Measurements from ENCODE around the gene AVPR2. TPM values are rescaled to one million over a fixed set of nuclear protein-coding genes. Genes with fewer than 3 reads are reported as not detected.

AVPR2 gene
- total RNA-seq (2022; extraction: Qiagen RNA extraction), result 0.05 TPM in 1 of 5 replicates, not detected in the others

DNA sequence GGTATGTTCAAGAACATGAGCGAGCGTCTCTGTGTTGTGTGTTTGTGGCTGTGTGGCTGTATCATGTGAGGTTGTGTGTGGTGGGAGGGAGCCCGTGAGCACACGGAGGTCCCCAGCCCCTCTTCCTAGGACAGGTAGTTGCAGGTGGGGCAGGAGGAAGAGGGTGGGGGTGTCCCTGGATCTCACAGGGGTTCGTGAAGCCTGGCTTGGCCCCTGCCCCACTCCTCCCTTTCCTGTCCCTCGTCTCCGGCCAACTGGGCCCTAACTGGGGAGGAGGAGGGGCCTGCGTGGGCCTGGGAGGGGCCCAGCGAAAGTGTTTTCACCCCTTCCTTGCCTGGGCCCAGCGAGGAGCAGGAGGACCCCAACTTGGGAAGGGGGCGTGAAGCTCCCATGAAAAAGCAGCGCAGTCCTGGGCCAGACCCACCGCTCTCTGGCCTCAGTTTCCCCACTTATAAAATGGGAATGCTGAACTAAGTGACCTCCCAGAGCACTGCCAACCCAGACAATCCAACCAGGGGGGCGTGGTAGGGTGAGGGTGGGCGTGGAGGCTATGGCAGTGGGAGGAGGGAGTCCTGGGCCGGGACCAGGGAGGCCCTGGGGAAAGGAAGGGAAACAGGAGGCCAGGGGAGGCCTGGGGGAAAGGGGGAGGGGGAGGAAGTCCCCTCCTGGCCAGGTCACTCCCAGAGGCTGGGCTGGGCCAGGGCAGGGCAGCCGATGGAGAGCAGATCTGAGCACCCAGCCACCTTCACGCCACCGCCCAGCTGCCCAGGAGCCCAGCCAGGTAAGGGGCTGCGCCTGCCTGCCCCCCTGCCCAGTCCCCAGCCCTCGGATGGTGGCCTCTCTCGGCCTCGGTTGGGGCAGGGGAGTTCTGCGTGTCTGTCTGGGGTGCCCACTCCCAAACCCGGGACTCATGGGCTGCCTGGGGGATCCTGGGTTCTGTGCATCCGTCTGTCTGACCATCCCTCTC lies at the start of gene AVPR2:
TSS of gene AVPR2 (plus strand) at position 683 of the 967 bp plus-strand sequence. CDS start 473 bp downstream, outside the sequence.

DNA sequence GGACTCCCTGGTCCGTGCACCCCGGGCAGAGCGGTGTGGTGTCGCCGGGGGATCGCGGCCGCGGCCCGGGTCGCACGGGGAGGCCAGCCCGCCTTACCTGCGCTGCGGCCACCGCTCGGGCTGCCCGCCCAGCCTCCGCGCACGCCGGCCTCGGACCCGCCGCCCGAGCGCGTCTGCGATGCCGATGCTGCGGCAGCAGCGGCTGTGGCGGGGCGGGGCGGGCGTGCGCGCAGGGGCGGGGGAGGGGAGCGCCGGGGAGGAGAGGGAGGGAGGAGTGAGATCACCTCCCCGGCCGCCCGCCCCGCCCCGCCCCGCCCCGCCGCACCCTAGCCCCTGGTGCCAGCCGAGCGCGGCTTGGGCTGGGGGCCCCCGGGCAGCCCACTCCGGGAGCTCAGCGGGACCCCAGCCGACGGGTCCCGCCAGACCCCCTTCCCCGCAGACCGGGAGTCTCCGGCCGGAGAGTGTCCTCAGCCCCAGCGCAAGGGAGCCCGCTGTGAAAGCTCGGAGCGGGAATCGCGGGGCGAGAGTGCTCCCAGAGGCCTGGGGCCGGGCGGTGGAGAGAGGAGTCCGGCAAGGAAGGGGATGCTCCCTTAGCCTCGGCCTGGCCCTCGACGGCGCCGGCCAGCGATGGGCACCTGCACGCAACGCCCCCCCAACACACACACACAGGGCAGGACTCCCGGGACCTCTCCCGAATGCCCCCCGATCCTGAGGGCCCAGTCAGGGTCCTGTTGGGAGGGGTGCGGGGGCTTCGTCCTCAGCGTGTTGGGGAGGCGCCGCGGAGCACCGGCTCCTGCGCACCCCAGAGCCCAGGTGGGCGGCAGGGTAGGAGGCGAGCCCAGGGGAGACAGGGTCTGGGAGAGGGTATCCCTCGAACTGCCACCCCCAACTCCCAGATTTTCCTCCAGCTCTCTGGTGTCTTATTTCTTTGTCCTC lies 18.2 kb upstream of the AVPR2 start, which contains the start of gene L1CAM:
TSS of gene L1CAM (minus strand) at position 206 of the 936 bp plus-strand sequence. CDS start 10,337 bp downstream, outside the sequence.

DNA sequence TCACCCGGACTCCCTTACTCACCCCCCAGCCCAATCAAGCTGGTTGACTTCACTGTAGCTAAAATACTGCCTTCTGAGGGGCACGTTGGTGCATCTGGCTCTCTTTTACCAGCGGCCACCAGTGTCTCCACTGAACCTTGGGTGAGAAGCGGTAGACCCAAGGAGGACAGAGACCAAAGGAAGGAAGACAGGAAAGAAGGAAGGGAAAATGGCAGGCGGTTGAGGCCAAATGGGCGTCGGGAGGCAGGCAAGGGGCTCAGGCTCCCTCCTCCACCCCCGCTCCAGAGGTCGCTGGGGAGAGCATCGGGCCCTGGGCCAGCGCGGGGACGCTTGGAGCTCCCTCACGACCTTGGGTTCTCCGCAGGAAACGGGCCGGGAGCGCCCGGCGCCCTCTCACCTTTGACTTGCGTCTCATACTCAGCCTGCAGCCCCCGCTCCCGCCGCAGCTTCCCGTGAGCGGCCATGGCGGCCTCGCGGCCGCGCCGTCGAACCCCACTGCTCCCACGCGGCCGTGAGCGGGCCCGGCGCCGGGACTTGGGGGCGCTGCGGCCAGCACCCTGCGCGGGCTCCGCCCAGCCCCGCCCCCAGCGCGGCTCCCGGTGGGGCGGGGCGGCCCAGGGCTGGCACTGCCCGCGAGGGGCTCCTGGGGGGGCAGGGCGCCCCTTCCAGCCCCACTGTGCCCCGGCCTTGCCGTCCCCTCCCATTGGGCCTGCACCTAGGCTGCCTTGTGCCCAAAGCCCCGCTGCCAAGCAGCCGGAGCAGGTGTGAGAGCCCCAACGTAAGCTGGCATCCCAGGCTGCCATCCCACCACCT lies 21.5 kb downstream of the AVPR2 start, which contains the start of gene ARHGAP4:
TSS of gene ARHGAP4 (minus strand) at position 526 of the 813 bp plus-strand sequence. CDS start at position 464, 62 bp downstream.

DNA sequence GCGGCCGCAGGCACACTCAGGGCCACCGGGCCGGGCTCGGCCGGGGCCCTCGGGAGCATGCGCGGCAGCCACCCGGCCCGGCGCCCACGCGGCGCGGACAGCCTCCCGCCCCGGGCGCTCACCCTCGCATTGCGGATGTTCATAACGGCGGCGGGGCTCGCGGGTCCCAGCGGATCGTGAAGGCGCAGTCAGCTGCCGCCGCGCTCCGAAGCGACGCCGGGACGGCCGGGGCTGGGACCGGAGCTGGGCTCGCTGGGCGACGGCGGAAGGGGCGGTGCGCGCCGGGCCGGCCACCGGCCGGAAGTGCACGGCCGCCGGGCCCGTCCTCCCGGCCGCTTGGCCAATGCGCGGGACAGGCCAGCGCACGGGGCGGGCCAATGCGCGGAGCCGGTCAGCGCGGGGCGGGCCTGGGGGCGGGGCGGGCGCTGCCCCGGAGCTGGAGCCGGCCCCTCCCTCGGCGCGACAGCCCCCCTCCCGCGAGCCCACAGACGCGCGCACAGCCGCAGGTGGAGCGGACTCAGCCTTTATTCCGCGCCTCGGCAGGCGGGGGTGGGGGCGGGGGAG lies 30.4 kb downstream of the AVPR2 start, which contains the start of gene NAA10:
TSS of gene NAA10 (minus strand) at position 276 of the 564 bp plus-strand sequence. CDS start at position 143, 133 bp downstream.

DNA sequence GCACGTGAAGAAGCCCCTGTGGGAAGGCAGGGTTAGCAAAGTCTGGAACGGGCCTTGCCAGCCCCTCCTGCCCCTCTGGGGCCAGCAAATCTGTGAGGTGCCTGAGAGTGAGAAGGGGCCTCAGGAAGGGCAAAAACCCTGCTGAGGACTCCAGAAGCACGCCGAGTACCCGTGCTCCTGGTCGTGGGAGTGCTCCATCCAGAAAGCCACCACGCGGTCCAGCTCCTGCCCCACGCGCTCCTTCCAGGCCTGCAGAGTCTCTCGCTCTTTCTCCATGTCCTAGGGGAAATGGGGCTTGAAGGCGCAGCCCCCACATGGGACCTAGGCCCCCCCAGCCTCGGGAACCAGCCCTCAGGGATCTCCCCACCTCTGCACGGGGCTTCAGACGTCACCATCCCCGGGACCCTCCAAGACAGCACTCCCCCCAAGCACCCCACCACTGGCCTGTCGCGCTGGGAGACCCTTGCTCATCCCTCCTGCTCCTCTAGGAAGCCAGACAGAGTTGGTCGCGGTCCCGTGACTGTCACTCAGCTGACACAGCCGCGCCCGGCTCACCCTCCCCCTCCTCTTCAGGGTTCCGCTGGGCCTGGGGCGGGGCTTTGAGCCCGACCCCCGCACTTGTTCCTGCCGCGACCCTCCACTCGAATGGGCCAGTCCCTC lies 39.8 kb downstream of the AVPR2 start, which contains the start of gene RENBP:
TSS of gene RENBP (minus strand) at position 504 of the 660 bp plus-strand sequence. CDS start at position 471, 33 bp downstream.

Other genes starting within 250 kb of the AVPR2 start
- gene PNCK, start 230.9 kb upstream of the AVPR2 start, total RNA-seq (2022; extraction: Qiagen RNA extraction), result 0.07 to 0.41 TPM (median 0.18 TPM) in 5 replicates
- gene SLC6A8, start 216.7 kb upstream of the AVPR2 start, total RNA-seq (2022; extraction: Qiagen RNA extraction), result 9.1 to 15.3 TPM (median 12.7 TPM) in 5 replicates
- gene BCAP31, start 180.3 kb upstream of the AVPR2 start, total RNA-seq (2022; extraction: Qiagen RNA extraction), result 339 to 415 TPM (median 357 TPM) in 5 replicates
- 2.6 to 4.7 TPM (median 4.2 TPM) in 5 replicates for gene ABCD1, start 179.8 kb upstream of the AVPR2 start, total RNA-seq (2022; extraction: Qiagen RNA extraction)
- 1.8 to 4.1 TPM (median 3.0 TPM) in 5 replicates for gene PLXNB3, start 140.4 kb upstream of the AVPR2 start, total RNA-seq (2022; extraction: Qiagen RNA extraction)
- gene SRPK3, start 123.6 kb upstream of the AVPR2 start, total RNA-seq (2022; extraction: Qiagen RNA extraction), result 0.03 to 0.06 TPM (median 0.05 TPM) in 5 replicates
- gene IDH3G, start 110.3 kb upstream of the AVPR2 start, total RNA-seq (2022; extraction: Qiagen RNA extraction), result 51.1 to 66.0 TPM (median 64.4 TPM) in 5 replicates
- gene SSR4, start 110.0 kb upstream of the AVPR2 start, total RNA-seq (2022; extraction: Qiagen RNA extraction), result 328 to 374 TPM (median 349 TPM) in 5 replicates
- 2.9 to 4.0 TPM (median 3.4 TPM) in 5 replicates for gene PDZD4, start 74.1 kb upstream of the AVPR2 start, total RNA-seq (2022; extraction: Qiagen RNA extraction)
- gene L1CAM, start 18.5 kb upstream of the AVPR2 start, total RNA-seq (2022; extraction: Qiagen RNA extraction), result 18.1 to 23.9 TPM (median 20.8 TPM) in 5 replicates
- 0.82 to 2.5 TPM (median 2.0 TPM) in 5 replicates for gene ARHGAP4, start 21.6 kb downstream of the AVPR2 start, total RNA-seq (2022; extraction: Qiagen RNA extraction)
- gene NAA10, start 30.4 kb downstream of the AVPR2 start, total RNA-seq (2022; extraction: Qiagen RNA extraction), result 200 to 245 TPM (median 214 TPM) in 5 replicates
- 0.09 to 0.20 TPM (median 0.09 TPM) in 3 of 5 replicates, not detected in the others for gene RENBP, start 40.0 kb downstream of the AVPR2 start, total RNA-seq (2022; extraction: Qiagen RNA extraction)
- 26.9 to 48.8 TPM (median 47.9 TPM) in 5 replicates for gene HCFC1, start 67.1 kb downstream of the AVPR2 start, total RNA-seq (2022; extraction: Qiagen RNA extraction)
- gene TMEM187, start 68.1 kb downstream of the AVPR2 start, total RNA-seq (2022; extraction: Qiagen RNA extraction), result 4.0 to 6.5 TPM (median 4.7 TPM) in 5 replicates
- 184 to 233 TPM (median 221 TPM) in 5 replicates for gene IRAK1, start 115.2 kb downstream of the AVPR2 start, total RNA-seq (2022; extraction: Qiagen RNA extraction)
- 16.2 to 25.6 TPM (median 22.5 TPM) in 5 replicates for gene MECP2, start 193.0 kb downstream of the AVPR2 start, total RNA-seq (2022; extraction: Qiagen RNA extraction)
- gene OPN1LW, start 239.6 kb downstream of the AVPR2 start, total RNA-seq (2022; extraction: Qiagen RNA extraction), result not detected in 5 replicates

Measured in A549 treated with dexamethasone at 1 μM for 4 hours (cell line).